ENCODE data around the gene TAF5L. TPM values are rescaled to one million over a fixed set of nuclear protein-coding genes. Genes with fewer than 3 reads are reported as not detected.

TAF5L gene
- total and polyA plus RNA-seq, 2 of the 13 experiments (the other 11 are each of a cell fraction or from before 2014, with no cell fraction given) = 10.8 to 18.2 TPM

GRCh38 chr1:229661022-229661877 lies 35.3 kb upstream of the TAF5L start:
- Histone ChIP-seq H2AFZ (ENCODE audit: low read length) (no peak overlapping the region), H3K9me3 (ENCODE audit: low read length) (no peaks in the 10 kb centered on the region), H4K20me1 (ENCODE audit: insufficient read depth, low read length) (no peaks in the 10 kb centered on the region), H3K27ac (ENCODE audit: extremely low read length, insufficient read depth, low read length) (no peak overlapping the region), H3K4me2 (ENCODE audit: low read depth, low read length) (no peak overlapping the region), H3K79me2 (ENCODE audit: insufficient read depth, low read length) (no peaks in the 10 kb centered on the region), H3K36me3 (replicated peaks in 1 of 2; ENCODE audit: control insufficient read depth in 1 of 2, insufficient read depth in 2 of 2, low read length in 2 of 2) (peaks cover 7 to 43% of the 10 kb centered on the region in 2 experiments), H3K4me3 (replicated peaks in 1 of 3; ENCODE audit: insufficient read depth in 1 of 3, low read depth in 2 of 3, low read length in 3 of 3) (no peak overlapping the region), H3K4me1 (ENCODE audit: insufficient read depth, low read length) (no peaks in the 10 kb centered on the region), H3K27me3 (ENCODE audit: control insufficient read depth in 1 of 2, insufficient read depth in 2 of 2, low read length in 2 of 2) (no peaks in the 10 kb centered on the region), H3K9ac (ENCODE audit: insufficient read depth, low read depth, low read length) (no peak overlapping the region)
- FAIRE-seq (peak; percentile 43), DNase-seq (ENCODE audit: low spot score) (peak; percentile 32), ATAC-seq (peak; percentile 94)
- ChIA-PET POLR2A (no interaction called here), CTCF (ENCODE audit: low intra/inter-chr PET ratio, low total read pairs) (interaction anchor here (2.2 kb wide), 1 partner anchor 649 kb away, joined by 14 read pairs; no protein-coding TSS in a partner anchor)
- intact Hi-C loops (cut with micrococcal nuclease; ENCODE audit: unreplicated experiment) = loop anchor here (1.0 kb wide), 1 partner anchor 649 kb away; no protein-coding TSS in a partner anchor
- BruUV-seq (replicated peaks) = no TSS peak
- in situ Hi-C loops (cut with HindIII; ENCODE audit: extremely low pct_ligation_motif_present, low pct_unique_long_range_greater_than_20kb) = loop anchor here (5.0 kb wide), 1 partner anchor 651 kb away; no protein-coding TSS in a partner anchor
- WGBS (ENCODE audit: low lambda C conversion rate) = 79% methylated on average over 18 of the region's 19 CpGs
- TF ChIP-seq TARDBP (CRISPR knock-in tag; IDR thresholded peaks at IDR 0.05) (0 out of 2 replicates have a peak, but pooled peaks have one; percentile 30), NCOR1 (IDR thresholded peaks at IDR 0.05; ENCODE audit: borderline replicate concordance, low read length) (no peak), CTCF (CRISPR knock-in tag; IDR thresholded peaks at IDR 0.05) (peak; percentile 91), XRCC5 (optimal IDR thresholded peaks at IDR 0.05; ENCODE audit: low read length) (peak; percentile 60), ZNF678 (CRISPR knock-in tag; IDR thresholded peaks at IDR 0.05) (no peak), CCAR2 (optimal IDR thresholded peaks at IDR 0.05; ENCODE audit: low read depth, low read length) (no peak), ZBTB38 (CRISPR knock-in tag; IDR thresholded peaks at IDR 0.05) (peak; percentile 13; the same call in 1 of the 2 replicates), SMC3 (IDR thresholded peaks at IDR 0.05; ENCODE audit: low read length) (peak; percentile 57), ZIK1 (CRISPR knock-in tag; IDR thresholded peaks at IDR 0.05; ENCODE audit: borderline replicate concordance, low read depth) (no peak), FOSL2 (CRISPR knock-in tag; IDR thresholded peaks at IDR 0.05) (0 out of 2 replicates have a peak, but pooled peaks have one; percentile 8), RAD21 (CRISPR knock-in tag; IDR thresholded peaks at IDR 0.05) (peak; percentile 67), ZNF101 (CRISPR knock-in tag; IDR thresholded peaks at IDR 0.05; ENCODE audit: borderline replicate concordance, low read depth) (no peak), STAG1 (CRISPR knock-in tag; IDR thresholded peaks at IDR 0.05) (peak; percentile 89), ZBTB33 (CRISPR knock-in tag; IDR thresholded peaks at IDR 0.05) (peak; percentile 54; the same call in 1 of the 2 replicates), ZNF580 (CRISPR knock-in tag; IDR thresholded peaks at IDR 0.05; ENCODE audit: borderline replicate concordance, low read depth) (peak; percentile 72; the same call in 1 of the 2 replicates)
